ENCODE data around the gene ATP1A3. TPM values are rescaled to one million over a fixed set of nuclear protein-coding genes. Genes with fewer than 3 reads are reported as not detected.

ATP1A3 gene
- total RNA-seq, 1 donor from 2014 or later, result 1.8 TPM

- peak within 1 kb of the TSS; percentile 90 for H3K4me3 Mint-ChIP-seq
- H3K4me1 Mint-ChIP-seq, result peaks cover 17% of the 10 kb centered on the region
- H3K27me3 Mint-ChIP-seq, result no peaks in the 10 kb centered on the region
- peak within 1 kb of the TSS; percentile 90 for H3K27ac Mint-ChIP-seq
- ATAC-seq (ENCODE audit: low read depth) (peak; percentile 91), DNase-seq (peak; percentile 79)
- no peak for TF ChIP-seq CTCF (IDR thresholded peaks at IDR 0.05)
- ChIA-PET POLR2A (interaction anchor here (0.6 to 3.6 kb wide), 15 partner anchors 12 to 615 kb away, joined by 3 to 38 read pairs (median 6); partner anchors contain the start of genes ARHGEF1, CD79A and RPS19), CTCF (interaction anchor here (1.0 to 3.8 kb wide), 5 partner anchors 13 to 168 kb away, joined by 3 to 23 read pairs (median 7); partner anchors contain the start of gene RPS19)
- H3K9me3 Mint-ChIP-seq, result no peaks in the 10 kb centered on the region
- H3K36me3 Mint-ChIP-seq (ENCODE audit: low read depth), result peaks cover 18% of the 10 kb centered on the region
- intact Hi-C loops (cut with micrococcal nuclease), result loop anchor here (1.0 to 10.0 kb wide), 6 partner anchors 75 to 1185 kb away; partner anchors contain the start of genes CD79A, MEGF8, MIA and RAB4B
Observed at GRCh38 chr19:41959056-41960053, 34.7 kb downstream of the ATP1A3 start, which contains the start of gene RABAC1. Gene RABAC1, minus strand, starts transcription at chr19:41959321. Its CDS starts 29 bp downstream, at chr19:41959292.

- peaks cover 17% of the 10 kb centered on the region for H3K4me1 Mint-ChIP-seq
- ChIA-PET POLR2A (interaction anchor here (0.6 to 3.6 kb wide), 14 partner anchors 11 to 614 kb away, joined by 3 to 38 read pairs (median 6); partner anchors contain the start of genes ARHGEF1, CD79A and RPS19), CTCF (interaction anchor here (1.0 to 3.8 kb wide), 6 partner anchors 12 to 167 kb away, joined by 3 to 23 read pairs (median 7); partner anchors contain the start of gene RPS19)
- no peaks in the 10 kb centered on the region for H3K27me3 Mint-ChIP-seq
- peaks cover 18% of the 10 kb centered on the region for H3K36me3 Mint-ChIP-seq (ENCODE audit: low read depth)
- H3K9me3 Mint-ChIP-seq, result no peaks in the 10 kb centered on the region
- H3K4me3 Mint-ChIP-seq, result peak overlapping the region; percentile 90
- ATAC-seq (ENCODE audit: low read depth) (peak; percentile 63), DNase-seq (peak; percentile 76)
- intact Hi-C loops (cut with micrococcal nuclease), result loop anchor here (1.0 to 10.0 kb wide), 6 partner anchors 74 to 1184 kb away; partner anchors contain the start of genes CD79A, MEGF8, MIA and RAB4B
- no peak for TF ChIP-seq CTCF (IDR thresholded peaks at IDR 0.05)
- peak overlapping the region; percentile 90 for H3K27ac Mint-ChIP-seq
Observed at GRCh38 chr19:41958367-41959055, 35.5 kb downstream of the ATP1A3 start.

- intact Hi-C loops (cut with micrococcal nuclease), result loop anchor here (1.0 to 10.0 kb wide), 5 partner anchors 73 to 1183 kb away; partner anchors contain the start of genes CD79A, MEGF8, MIA and RAB4B
- DNase-seq, result no peak
- TF ChIP-seq CTCF (IDR thresholded peaks at IDR 0.05), result peak; percentile 47
- Mint-ChIP-seq H3K4me1 (peaks cover 17% of the 10 kb centered on the region), H3K36me3 (ENCODE audit: low read depth) (peaks cover 18% of the 10 kb centered on the region), H3K4me3 (peak overlapping the region; percentile 90), H3K27ac (peak overlapping the region; percentile 90), H3K9me3 (no peaks in the 10 kb centered on the region), H3K27me3 (no peaks in the 10 kb centered on the region)
- ChIA-PET CTCF (interaction anchor here (2.0 to 3.8 kb wide), 3 partner anchors 12 to 99 kb away, joined by 7 to 23 read pairs (median 12); partner anchors contain the start of gene RPS19), POLR2A (interaction anchor here (0.9 to 3.6 kb wide), 10 partner anchors 13 to 98 kb away, joined by 3 to 38 read pairs (median 12); partner anchors contain the start of genes ARHGEF1, CD79A and RPS19)
- ATAC-seq (ENCODE audit: low read depth), result peak; percentile 32
Observed at GRCh38 chr19:41957838-41958366, 36.1 kb downstream of the ATP1A3 start.

- TF ChIP-seq CTCF (IDR thresholded peaks at IDR 0.05), result no peak
- H3K4me1 Mint-ChIP-seq, result peaks cover 17% of the 10 kb centered on the region
- ATAC-seq (ENCODE audit: low read depth), result no peak
- ChIA-PET CTCF (interaction anchor here (2.7 to 3.8 kb wide), 2 partner anchors 84 to 98 kb away, joined by 12 to 23 read pairs; partner anchors contain the start of gene RPS19), POLR2A (interaction anchor here (1.0 to 3.6 kb wide), 7 partner anchors 12 to 98 kb away, joined by 3 to 38 read pairs (median 18); partner anchors contain the start of genes ARHGEF1, CD79A and RPS19)
- no peaks in the 10 kb centered on the region for H3K9me3 Mint-ChIP-seq
- peak overlapping the region; percentile 90 for H3K4me3 Mint-ChIP-seq
- H3K36me3 Mint-ChIP-seq (ENCODE audit: low read depth), result peaks cover 18% of the 10 kb centered on the region
- H3K27ac Mint-ChIP-seq, result peak overlapping the region; percentile 90
- H3K27me3 Mint-ChIP-seq, result no peaks in the 10 kb centered on the region
- no peak for DNase-seq
- intact Hi-C loops (cut with micrococcal nuclease), result loop anchor here (1.0 to 10.0 kb wide), 2 partner anchors 164 to 1182 kb away; partner anchors contain the start of genes MIA and RAB4B
Observed at GRCh38 chr19:41957161-41957837, 36.7 kb downstream of the ATP1A3 start.

Measured in activated B cell treated with CpG ODN at 0.5 μM for 24 hours (primary cell).